ENCODE measurements around the gene CNOT1.
"Not testable (repeated sequence)": the region's sequence is repeated elsewhere in the genome, so short reads cannot be mapped to it uniquely, and the experiment has no call there.

The CNOT1 gene

GRCh38 chr16:58577141-58577540 lies 52.5 kb downstream of the CNOT1 start:
- DNase-seq: no peak

GRCh38 chr16:58574895-58575294 lies 54.7 kb downstream of the CNOT1 start:
- no peak for DNase-seq

- DNase-seq: not testable (repeated sequence)
These were observed 63.9 kb downstream of the CNOT1 start for GRCh38 chr16:58565697-58566096.

- DNase-seq: no peak
These were observed 65.9 kb downstream of the CNOT1 start for GRCh38 chr16:58563775-58564174.

- no peak for DNase-seq
These were observed 66.4 kb downstream of the CNOT1 start for GRCh38 chr16:58563235-58563634.

- DNase-seq: no peak
These were observed 72.9 kb downstream of the CNOT1 start for GRCh38 chr16:58556678-58557077.

GRCh38 chr16:58551496-58551895 lies 78.1 kb downstream of the CNOT1 start:
- DNase-seq: no peak

GRCh38 chr16:58548378-58548777 lies 81.2 kb downstream of the CNOT1 start:
- DNase-seq: no peak

- DNase-seq: no peak
These were observed 85.9 kb downstream of the CNOT1 start for GRCh38 chr16:58543685-58544084.

- no peak for DNase-seq
These were observed 87.3 kb downstream of the CNOT1 start for GRCh38 chr16:58542291-58542690.

- no peak for DNase-seq
These were observed 87.9 kb downstream of the CNOT1 start for GRCh38 chr16:58541711-58542110.

GRCh38 chr16:58537124-58537906 lies 92.3 kb downstream of the CNOT1 start:
- no peak for DNase-seq

- DNase-seq: no peak
These were observed 93.3 kb downstream of the CNOT1 start for GRCh38 chr16:58536278-58536677.

- DNase-seq: no peak
These were observed 94.5 kb downstream of the CNOT1 start for GRCh38 chr16:58535100-58535499.

GRCh38 chr16:58533751-58534470 lies 95.7 kb downstream of the CNOT1 start:
- DNase-seq: no peak

- no peak for DNase-seq
These were observed 97.2 kb downstream of the CNOT1 start for GRCh38 chr16:58532414-58532813.

GRCh38 chr16:58530179-58530578 lies 99.4 kb downstream of the CNOT1 start:
- no peak for DNase-seq

- no peak for DNase-seq
These were observed 109.9 kb downstream of the CNOT1 start for GRCh38 chr16:58519707-58520106.

- no peak for DNase-seq
These were observed 110.7 kb downstream of the CNOT1 start for GRCh38 chr16:58518980-58519368.

- DNase-seq: no peak
These were observed 111.3 kb downstream of the CNOT1 start for GRCh38 chr16:58518083-58518979.

- DNase-seq: no peak
These were observed 112.9 kb downstream of the CNOT1 start for GRCh38 chr16:58516768-58517107.

- peak; percentile 56 for DNase-seq
These were observed 113.5 kb downstream of the CNOT1 start for GRCh38 chr16:58515871-58516767.
